IMR-90 (cell line): ENCODE data around the gene MTCL1. TPM values are rescaled to one million over a fixed set of nuclear protein-coding genes. Genes with fewer than 3 reads are reported as not detected.
A peak's percentile ranks its signal among the peaks of the same experiment; 100 is the strongest.

Source experiments
- ATAC-seq: fragments of 200-7000 bp; cut with Tn5 transposase; 2 replicates; pipeline ENCODE4 v1.9.1; 2020; ENCODE audit warnings: low read depth, mild to moderate bottlenecking, moderate library complexity
- BruUV-seq: library from RNA; stranded (reverse); fragments of 400-500 nt; replicated peaks from 2 replicates; lab custom pipeline; 2021; lab: Mats Ljungman, UMichigan
- CTCF ChIA-PET: fragments of 300-600 bp; formaldehyde crosslinking; extraction: SDS; loops from one replicate; lab custom pipeline; 2021; ENCODE audit warnings: antibody characterized with exemption; lab: Yijun Ruan, JAX
- POLR2A ChIA-PET: fragments of 300-600 bp; sonication (Branson Sonifier 250); formaldehyde crosslinking; loops from one replicate; lab custom pipeline; 2022; ENCODE audit warnings: antibody characterized with exemption; ENCODE audit not compliant: unreplicated experiment; lab: Charles Lee
- DNase-seq: peaks from one replicate; pipeline ENCODE4 v3.0.0; 2013
- H2AFZ ChIP-seq: replicated peaks from 2 replicates; pipeline ENCODE3; 2013; ENCODE audit warnings: low read length, mild to moderate bottlenecking; ENCODE audit not compliant: poor library complexity
- H2AK5ac ChIP-seq: 2 replicates; pipeline ENCODE4 v1.6.1; 2013; ENCODE audit warnings: low read depth, low read length, inconsistent platforms
- H2AK9ac ChIP-seq: replicated peaks from 2 replicates; pipeline ENCODE3; 2013; ENCODE audit warnings: mild to moderate bottlenecking, low read depth, low read length, moderate library complexity; ENCODE audit not compliant: poor library complexity
- H2BK120ac ChIP-seq: 2 replicates; pipeline ENCODE4 v1.6.1; 2013; ENCODE audit warnings: low read depth, low read length, inconsistent platforms
- H2BK15ac ChIP-seq: 3 replicates; pipeline ENCODE4 v1.6.1; 2013; ENCODE audit warnings: low read depth, low read length, inconsistent platforms
- H2BK20ac ChIP-seq: 2 replicates; pipeline ENCODE4 v1.6.1; 2013; ENCODE audit warnings: low read depth, mild to moderate bottlenecking, inconsistent platforms, low read length, moderate library complexity
- H2BK5ac ChIP-seq: 2 replicates; pipeline ENCODE4 v1.6.1; 2013; ENCODE audit warnings: mild to moderate bottlenecking, low read depth, low read length, inconsistent platforms; ENCODE audit not compliant: poor library complexity, severe bottlenecking
- H3K14ac ChIP-seq: replicated peaks from 2 replicates; pipeline ENCODE4 v1.6.1; 2013; ENCODE audit warnings: low read depth, low read length, inconsistent platforms
- H3K18ac ChIP-seq: 2 replicates; pipeline ENCODE4 v1.6.1; 2013; ENCODE audit warnings: low read depth, low read length, control low read depth
- H3K23ac ChIP-seq: 2 replicates; pipeline ENCODE4 v1.6.1; 2013; ENCODE audit warnings: low read depth, low read length, inconsistent platforms
- H3K27ac ChIP-seq: 2 replicates; pipeline ENCODE4 v1.5.1; 2013; ENCODE audit warnings: mild to moderate bottlenecking, control low read depth, low read length; ENCODE audit not compliant: insufficient read depth
- H3K27me3 ChIP-seq: 2 replicates; pipeline ENCODE4 v1.6.1; 2013; ENCODE audit warnings: low read length; ENCODE audit not compliant: control insufficient read depth, insufficient read depth
- H3K36me3 ChIP-seq: 2 replicates; pipeline ENCODE4 v1.6.1; 2013; ENCODE audit warnings: low read length, mixed read lengths; ENCODE audit not compliant: control insufficient read depth, insufficient read depth
- H3K4ac ChIP-seq: 2 replicates; pipeline ENCODE4 v1.6.1; 2013; ENCODE audit warnings: low read depth, low read length, inconsistent platforms
- H3K4me1 ChIP-seq: 2 replicates; pipeline ENCODE4 v1.6.1; 2013; ENCODE audit warnings: low read length, mixed read lengths; ENCODE audit not compliant: control insufficient read depth, insufficient read depth
- H3K4me2 ChIP-seq: 2 replicates; pipeline ENCODE4 v1.6.1; 2013; ENCODE audit warnings: low read depth, mild to moderate bottlenecking, control low read depth, low read length, moderate library complexity
- H3K4me3 ChIP-seq: 2 replicates; pipeline ENCODE4 v1.5.1; 2013; ENCODE audit warnings: low read depth, mild to moderate bottlenecking, control low read depth, low read length, moderate library complexity; ENCODE audit not compliant: insufficient read depth
- H3K56ac ChIP-seq: 2 replicates; pipeline ENCODE4 v1.6.1; 2013; ENCODE audit warnings: low read length, inconsistent platforms; ENCODE audit not compliant: insufficient read depth; ENCODE audit errors: extremely low read depth
- H3K79me1 ChIP-seq, 2 experiments: 2 replicates each; pipeline ENCODE4 v1.6.1; 2013; ENCODE audit warnings: low read length in 2 of 2, inconsistent platforms in 1 of 2, low read depth in 1 of 2
- H3K9ac ChIP-seq: 2 replicates; pipeline ENCODE4 v1.6.1; 2013; ENCODE audit warnings: low read depth, low read length, control low read depth
- H3K9me1 ChIP-seq: 2 replicates; pipeline ENCODE4 v1.6.1; 2013; ENCODE audit warnings: low read length, inconsistent platforms; ENCODE audit not compliant: insufficient read depth
- H3K9me3 ChIP-seq: 2 replicates; pipeline ENCODE4 v1.6.1; 2013; ENCODE audit warnings: low read length; ENCODE audit not compliant: control insufficient read depth, insufficient read depth
- H4K20me1 ChIP-seq: 2 replicates; pipeline ENCODE4 v1.6.1; 2013; ENCODE audit warnings: low read length, inconsistent platforms; ENCODE audit not compliant: insufficient read depth
- H4K5ac ChIP-seq: 2 replicates; pipeline ENCODE4 v1.6.1; 2013; ENCODE audit warnings: mild to moderate bottlenecking, low read depth, low read length, control low read depth
- H4K8ac ChIP-seq, 2 experiments: 2 replicates each; pipeline ENCODE4 v1.6.1; 2013; ENCODE audit warnings: low read depth in 2 of 2, low read length in 2 of 2, control low read depth in 1 of 2, inconsistent platforms in 1 of 2
- H4K91ac ChIP-seq: 2 replicates; pipeline ENCODE4 v1.6.1; 2013; ENCODE audit warnings: low read depth, low read length, inconsistent platforms; ENCODE audit not compliant: insufficient read depth
- BHLHE40 ChIP-seq: fragments of 150-350 bp; IDR thresholded peaks from 2 replicates; pipeline ENCODE4 v1.6.1; 2016; ENCODE audit warnings: mild to moderate bottlenecking, low read depth, low read length
- CHD1 ChIP-seq: IDR thresholded peaks from 2 replicates; pipeline ENCODE4 v1.6.1; 2012; ENCODE audit warnings: low read depth, low read length, improper control_type of control experiment
- FOS ChIP-seq: fragments of 150-350 bp; IDR thresholded peaks from 2 replicates; pipeline ENCODE4 v1.6.1; 2016; ENCODE audit warnings: low read depth, low read length
- MAFK ChIP-seq: IDR thresholded peaks from 2 replicates; pipeline ENCODE4 v1.6.1; 2012; ENCODE audit warnings: low read depth, low read length, improper control_type of control experiment
- MAZ ChIP-seq: IDR thresholded peaks from 2 replicates; pipeline ENCODE4 v1.6.1; 2012; ENCODE audit warnings: low read depth, mild to moderate bottlenecking, low read length, improper control_type of control experiment, moderate library complexity, borderline replicate concordance
- MXI1 ChIP-seq: IDR thresholded peaks from 2 replicates; pipeline ENCODE4 v1.6.1; 2012; ENCODE audit warnings: low read depth, mild to moderate bottlenecking, low read length, moderate library complexity, borderline replicate concordance
- NFE2L2 ChIP-seq: fragments of 150-350 bp; IDR thresholded peaks from 2 replicates; pipeline ENCODE4 v1.6.1; 2016; ENCODE audit warnings: low read depth, mild to moderate bottlenecking, low read length
- POLR2A ChIP-seq: IDR thresholded peaks from 2 replicates; pipeline ENCODE4 v1.6.1; 2012; ENCODE audit warnings: mild to moderate bottlenecking, low read depth, low read length
- RAD21 ChIP-seq: IDR thresholded peaks from 2 replicates; pipeline ENCODE4 v1.6.1; 2012; ENCODE audit warnings: low read length, improper control_type of control experiment
- RFX5 ChIP-seq: IDR thresholded peaks from 2 replicates; pipeline ENCODE4 v1.8.0; 2012; ENCODE audit warnings: low read depth, mild to moderate bottlenecking, low read length, moderate library complexity
- SMC3 ChIP-seq: fragments of 150-350 bp; IDR thresholded peaks from 2 replicates; pipeline ENCODE4 v1.6.1; 2016; ENCODE audit warnings: low read depth, mild to moderate bottlenecking, antibody characterized with exemption, low read length, moderate library complexity
- WGBS, 2 experiments: methylation state at CpG; one replicate each; pipeline versions ENCODE4 v1.1.5 to v1.1.7; 2013; ENCODE audit warnings: missing lambda C conversion rate in 2 of 2; ENCODE audit not compliant: insufficient read length in 1 of 2; ENCODE audit errors: extremely low coverage in 2 of 2; 5-methylcytosine and 5-hydroxymethylcytosine counted together
- dilution Hi-C: fragments of 300-500 bp; cut with HindIII; formaldehyde crosslinking; loops from one replicate; pipeline ENCODE4 v1.14.3; 2018; ENCODE audit warnings: low sequenced_read_pairs; ENCODE audit not compliant: unreplicated experiment
- in situ Hi-C: fragments of 300-500 bp; cut with MboI; formaldehyde crosslinking; loops from 3 replicates; pipeline ENCODE4 v1.14.3; 2019; ENCODE audit warnings: low sequenced_read_pairs, inconsistent platforms, mixed read lengths
- intact Hi-C: fragments of 100-400 bp; cut with micrococcal nuclease; formaldehyde crosslinking; loops from 2 replicates; pipeline ENCODE4 v1.10.0; 2022
- polyA plus RNA-seq, 3 experiments: library from polyadenylated mRNA; depleted of rRNA; stranded (reverse); fragments of >200 nt; gene quantifications; 2 replicates each; pipeline ENCODE4 v1.2.3, GENCODE V29; 2012; ENCODE audit warnings: low replicate concordance in 1 of 3
- total RNA-seq: library from RNA; depleted of rRNA; stranded (reverse); fragments of >200 nt; gene quantifications from 2 replicates; pipeline ENCODE4 v1.2.3, GENCODE V29; 2012
- TF ChIP-seq, protein P1 (sequence below): fragments of 150-350 bp; IDR thresholded peaks from 2 replicates; pipeline ENCODE4 v1.6.1; 2016; ENCODE audit warnings: low read depth, mild to moderate bottlenecking, low read length, moderate library complexity, borderline replicate concordance

The MTCL1 gene
- total and polyA plus RNA-seq, 2 of the 4 experiments (the other 2 are of a cell fraction) = 29.0 to 45.3 TPM

DNA sequence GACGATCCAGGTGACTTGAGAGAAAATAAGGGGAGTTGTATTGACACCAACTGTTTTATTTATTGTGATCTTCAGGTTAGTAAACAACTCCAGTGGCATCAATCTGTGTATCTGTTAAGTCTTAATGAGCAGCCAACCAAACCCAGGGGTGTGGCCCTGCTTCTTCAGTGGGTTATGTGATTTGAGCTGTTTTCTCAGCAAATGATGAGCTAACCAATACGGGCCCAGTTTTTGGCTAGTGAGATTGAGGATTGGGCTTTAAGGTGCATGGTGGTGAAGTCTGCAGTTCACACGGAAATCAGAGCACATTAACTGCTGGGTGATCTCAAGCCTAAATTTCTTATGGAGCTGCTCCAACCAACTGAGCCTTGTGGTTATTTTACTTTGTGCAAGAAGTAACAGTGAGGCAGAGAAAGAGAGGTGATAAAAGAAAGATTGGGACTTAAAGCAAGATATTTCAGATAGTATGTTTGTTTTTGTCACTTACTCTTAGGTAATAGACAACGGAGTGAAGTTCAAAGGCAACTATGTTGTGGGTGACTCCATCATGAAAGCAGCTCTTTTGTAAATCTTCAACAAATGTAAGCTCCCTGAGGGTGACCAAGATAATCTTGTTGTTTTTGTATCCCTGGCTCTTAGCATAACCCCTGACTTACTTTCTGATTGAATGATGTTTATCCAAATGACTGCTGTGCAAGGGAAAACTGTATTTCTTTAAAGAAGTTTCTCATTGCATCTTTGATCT, 2.4 kb downstream of the MTCL1 start (continued):
- TF ChIP-seq, protein P1, sequence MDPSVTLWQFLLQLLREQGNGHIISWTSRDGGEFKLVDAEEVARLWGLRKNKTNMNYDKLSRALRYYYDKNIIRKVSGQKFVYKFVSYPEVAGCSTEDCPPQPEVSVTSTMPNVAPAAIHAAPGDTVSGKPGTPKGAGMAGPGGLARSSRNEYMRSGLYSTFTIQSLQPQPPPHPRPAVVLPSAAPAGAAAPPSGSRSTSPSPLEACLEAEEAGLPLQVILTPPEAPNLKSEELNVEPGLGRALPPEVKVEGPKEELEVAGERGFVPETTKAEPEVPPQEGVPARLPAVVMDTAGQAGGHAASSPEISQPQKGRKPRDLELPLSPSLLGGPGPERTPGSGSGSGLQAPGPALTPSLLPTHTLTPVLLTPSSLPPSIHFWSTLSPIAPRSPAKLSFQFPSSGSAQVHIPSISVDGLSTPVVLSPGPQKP = no peak
- no peak for TF ChIP-seq NFE2L2

DNA sequence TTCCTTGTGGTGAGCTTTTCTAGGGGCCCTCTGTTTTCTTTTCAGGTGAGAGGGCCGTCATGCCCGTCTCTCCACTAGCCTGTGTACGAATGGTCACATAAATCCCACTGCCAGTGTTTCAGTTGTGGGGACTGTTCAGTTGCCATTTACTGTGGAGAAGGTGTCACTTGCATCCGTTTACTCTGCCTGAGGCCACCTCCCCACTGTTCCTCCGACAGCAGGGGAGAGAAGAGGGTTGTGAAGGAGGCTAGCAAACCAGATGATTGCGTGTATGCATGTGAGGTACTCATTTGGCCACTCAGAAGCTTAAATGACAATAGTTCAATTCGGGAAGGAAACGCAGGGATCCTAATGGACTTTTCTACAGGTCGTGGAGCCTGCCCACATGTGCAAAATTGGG, 3.3 kb downstream of the MTCL1 start:
- H3K14ac ChIP-seq = no peak overlapping the region; the same call in 1 of the 2 replicates
- peaks cover 56% of the 10 kb centered on the region for H4K20me1 ChIP-seq
- BruUV-seq = no TSS peak
- ChIA-PET CTCF (interaction anchor here (0.8 to 1.3 kb wide), 2 partner anchors 12 to 213 kb away, joined by 3 read pairs; no protein-coding TSS in a partner anchor), POLR2A (interaction anchor here (1.0 kb wide), 1 partner anchor 92 kb away, joined by 3 read pairs; no protein-coding TSS in a partner anchor)
- peaks cover 13% of the 10 kb centered on the region for H3K36me3 ChIP-seq
- ATAC-seq (no peak), DNase-seq (no peak)
- no peak overlapping the region for H2BK120ac ChIP-seq
- no peak overlapping the region for H2BK15ac ChIP-seq
- no peak overlapping the region for H3K18ac ChIP-seq
- peak overlapping the region; percentile 3; the same call in 1 of the 2 replicates for H2AK5ac ChIP-seq
- H3K9me3 ChIP-seq = no peaks in the 10 kb centered on the region
- dilution Hi-C loops = no loop called here
- H3K27ac ChIP-seq = no peak overlapping the region
- H3K27me3 ChIP-seq = no peaks in the 10 kb centered on the region
- no peak overlapping the region for H4K91ac ChIP-seq
- H3K79me1 ChIP-seq = peaks cover 0 to 53% of the 10 kb centered on the region in 2 experiments; a peak in 2 of 4 replicates
- no peak overlapping the region; the same call in 1 of the 2 replicates for H3K4me3 ChIP-seq
- in situ Hi-C loops = loop anchor here (5.0 kb wide), 1 partner anchor 89 kb away; no protein-coding TSS in a partner anchor
- H3K9ac ChIP-seq = no peak overlapping the region
- no peak overlapping the region for H2BK20ac ChIP-seq
- H4K8ac ChIP-seq = no peak overlapping the region
- H3K56ac ChIP-seq = no peak overlapping the region
- H3K4ac ChIP-seq = no peak overlapping the region
- H3K4me2 ChIP-seq = peak overlapping the region; percentile 72
- no peak overlapping the region for H2AK9ac ChIP-seq
- no peak overlapping the region for H2BK5ac ChIP-seq
- no CpG with 5 or more reads among the region's 9 CpGs for WGBS, 2 experiments
- TF ChIP-seq, protein P1 = no peak
- TF ChIP-seq SMC3 (no peak), MAFK (no peak), RFX5 (no peak), MXI1 (no peak), MAZ (no peak), BHLHE40 (no peak), FOS (no peak), RAD21 (no peak), POLR2A (no peak), CHD1 (no peak), NFE2L2 (no peak)
- peaks cover 17% of the 10 kb centered on the region for H3K9me1 ChIP-seq
- H4K5ac ChIP-seq = no peak overlapping the region
- no peak overlapping the region for H2AFZ ChIP-seq
- intact Hi-C loops = loop anchor here (5.0 kb wide), 1 partner anchor 614 kb away; no protein-coding TSS in a partner anchor
- H3K4me1 ChIP-seq = peaks cover 20% of the 10 kb centered on the region
- peak overlapping the region; percentile 62 for H3K23ac ChIP-seq
